Occipital lobe (tissue), 2 donors: ENCODE results near the gene SPON1. TPM values are rescaled to one million over a fixed set of nuclear protein-coding genes. Genes with fewer than 3 reads are reported as not detected.
"Not testable (repeated sequence)": the region's sequence is repeated elsewhere in the genome, so short reads cannot be mapped to it uniquely, and the experiment has no call there.

ENCODE experiments used
- DNase-seq: peaks from one replicate; lab custom pipeline; 2025; lab: John Stamatoyannopoulos, UW
- total RNA-seq: library from RNA; depleted of rRNA; stranded (reverse); fragments of >200 nt; gene quantifications from one replicate; pipeline ENCODE4 v1.2.3, GENCODE V29; 2014

SPON1 gene
- total RNA-seq, 1 donor from 2014 or later = 31.5 TPM

DNA sequence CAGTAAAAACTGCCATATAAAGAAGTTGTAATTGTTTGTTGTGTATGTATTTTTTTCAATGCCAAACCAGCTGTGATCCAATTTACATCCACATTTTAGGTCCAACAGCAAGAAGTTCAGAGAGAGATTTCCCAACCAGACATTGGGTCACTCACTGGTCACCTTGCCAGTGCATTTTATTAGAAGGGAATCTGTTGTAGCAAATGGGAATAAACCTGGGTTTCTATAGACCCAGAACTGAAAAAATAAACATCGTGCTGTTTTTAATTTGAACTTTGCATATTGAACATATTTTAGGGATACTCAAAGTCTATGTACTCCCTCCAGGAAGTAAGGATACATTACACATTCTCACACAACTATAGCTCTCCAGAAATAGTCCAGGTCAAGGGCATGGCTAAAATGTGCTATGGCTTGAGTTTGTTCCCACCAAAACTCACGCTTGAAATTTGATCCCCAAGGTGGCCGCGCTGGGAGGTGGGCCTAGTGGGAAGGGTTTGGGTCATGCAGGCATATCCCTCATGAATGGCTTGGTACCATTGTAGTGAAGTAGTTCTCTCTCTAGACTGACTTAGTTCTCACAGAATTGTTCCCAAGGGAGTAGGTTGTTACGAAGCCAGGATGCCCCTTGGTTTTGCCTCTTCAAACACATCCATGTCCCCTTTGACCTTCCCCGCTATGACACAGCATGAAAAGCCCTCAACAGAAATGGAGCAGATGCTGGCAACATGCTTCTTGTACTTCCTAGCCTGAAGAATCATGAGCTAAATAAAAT, 305.5 kb downstream of the SPON1 start:
- no peak for DNase-seq

DNA sequence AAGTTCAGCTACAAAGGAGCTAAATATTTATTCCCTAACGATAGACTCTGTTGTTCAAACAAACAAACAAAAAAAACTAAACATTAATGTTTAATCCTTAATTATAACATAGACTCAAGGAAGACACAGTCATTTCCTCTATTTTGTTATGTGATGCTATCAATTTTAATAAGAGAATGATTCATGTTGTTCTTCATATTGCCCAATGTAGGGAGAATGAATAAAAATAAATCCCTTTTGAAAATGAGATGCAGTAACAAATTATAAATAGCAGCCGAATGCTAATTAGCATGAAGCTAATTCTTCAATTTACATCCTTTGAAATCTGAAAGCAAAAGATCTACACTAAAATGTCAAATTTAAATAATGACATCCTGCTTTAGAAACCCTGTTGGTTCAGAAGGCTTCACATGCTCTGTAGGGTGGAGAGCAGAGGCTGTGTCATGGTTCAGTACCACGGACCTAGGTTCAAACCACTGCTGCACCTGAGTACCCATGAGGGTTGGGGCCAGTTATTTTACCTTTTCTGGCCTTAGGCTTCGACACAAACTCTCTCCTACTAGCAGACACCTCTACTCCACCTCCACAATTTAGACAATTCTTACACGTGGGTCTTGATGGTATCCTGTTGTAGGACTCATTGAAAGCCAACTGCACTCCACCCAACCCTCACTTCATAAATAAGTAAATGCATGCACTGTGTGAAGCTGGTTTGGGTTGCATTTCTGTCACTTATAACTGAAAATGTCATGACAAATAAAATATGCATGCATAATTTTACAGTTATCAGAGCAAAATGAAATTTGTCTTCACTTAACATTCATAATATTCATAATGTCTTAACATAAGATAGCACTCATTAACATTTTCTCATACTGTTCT, 307.4 kb downstream of the SPON1 start:
- DNase-seq = no peak

DNA sequence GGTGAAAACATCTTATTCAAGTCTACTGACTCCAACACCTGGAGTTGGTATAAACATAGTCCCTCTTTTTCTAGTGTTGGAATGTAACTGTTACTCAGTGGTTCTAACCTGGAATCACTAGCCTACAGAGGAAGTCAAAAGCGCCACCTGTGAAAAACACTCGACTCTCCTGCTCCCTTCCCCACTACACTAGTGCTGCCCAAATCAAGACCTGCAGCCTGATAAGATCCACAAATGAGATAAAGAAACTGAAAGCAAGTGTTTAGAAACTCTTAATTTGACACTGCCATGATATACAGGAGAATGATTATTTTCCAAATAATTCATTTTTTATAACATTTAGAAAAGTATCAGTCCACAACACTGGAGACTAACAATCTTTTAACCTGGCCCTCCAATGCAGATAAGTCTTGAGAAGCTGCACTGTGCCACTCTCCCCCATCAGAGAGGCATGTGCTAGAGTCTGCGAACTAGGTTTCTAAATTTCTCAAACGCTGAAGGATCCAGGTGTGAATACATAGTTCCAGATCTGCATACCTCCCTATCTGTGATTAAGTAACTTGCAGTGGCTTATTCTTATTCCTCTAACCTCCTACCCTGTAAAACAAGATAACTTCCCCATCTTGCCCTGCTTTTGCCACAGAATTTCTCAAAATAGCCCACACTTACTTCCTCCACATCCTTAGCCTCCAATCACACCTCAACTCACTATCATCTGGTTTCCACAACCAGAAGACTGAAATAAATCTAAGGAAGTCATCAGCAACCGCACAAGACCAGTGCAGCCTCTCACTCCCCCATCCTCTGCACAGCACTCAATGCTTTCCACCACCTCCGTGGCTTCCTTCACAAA, 308.4 kb downstream of the SPON1 start:
- no peak for DNase-seq

DNA sequence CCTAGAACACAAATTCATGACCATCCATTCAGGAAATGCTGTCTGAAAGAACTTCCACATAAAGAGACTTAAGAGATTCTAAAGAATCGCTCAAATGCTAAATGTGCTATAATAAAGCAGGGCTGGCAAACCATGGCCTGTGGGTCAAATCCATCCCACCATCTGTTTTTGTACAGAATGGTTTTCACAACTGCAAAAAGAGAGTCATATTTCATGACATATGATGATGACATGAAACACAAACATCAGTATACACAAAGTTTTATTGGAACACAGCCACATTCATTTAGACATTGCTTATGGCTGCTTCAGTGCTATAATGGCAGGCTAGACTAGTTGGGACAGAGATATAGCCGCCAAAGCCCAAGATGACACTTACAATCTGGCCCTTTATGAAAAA, 311.4 kb downstream of the SPON1 start:
- no peak for DNase-seq

DNA sequence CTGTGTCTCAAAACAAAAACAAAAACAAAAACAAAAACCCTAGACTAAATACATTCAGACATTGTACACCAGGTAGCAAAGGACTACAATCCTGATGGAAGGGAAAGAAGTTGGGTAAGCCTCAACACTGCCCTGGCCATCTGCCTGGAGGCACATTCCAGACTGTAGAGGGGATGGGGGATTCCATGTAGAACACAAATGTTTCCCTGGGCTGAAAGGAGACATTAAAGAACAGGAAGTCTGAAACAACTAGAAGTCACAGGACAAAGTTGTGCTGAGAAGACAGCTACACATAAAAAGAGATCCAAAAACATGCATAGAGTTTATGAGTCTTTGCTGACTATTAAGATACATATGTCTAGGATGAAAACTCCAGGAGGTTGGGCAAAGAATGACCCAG, 312.6 kb downstream of the SPON1 start:
- no peak for DNase-seq

DNA sequence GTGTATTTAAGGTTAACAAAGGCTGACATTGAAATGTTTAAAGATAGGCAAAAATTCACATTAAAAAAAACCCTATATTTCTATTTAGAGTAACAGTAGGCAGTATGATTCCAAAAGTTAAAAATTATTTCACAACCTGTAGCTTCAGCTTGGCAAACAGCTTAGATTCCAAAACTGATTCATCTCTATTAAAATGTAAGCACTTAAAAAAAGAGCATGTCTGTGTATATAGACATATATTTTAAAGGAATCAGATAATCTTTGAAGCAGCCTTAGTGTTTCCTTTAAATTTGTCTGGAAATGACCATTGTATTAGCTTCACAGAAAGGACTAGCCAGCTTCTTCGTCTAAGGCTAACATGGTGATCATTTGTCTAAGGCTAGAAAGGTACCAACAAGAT, 316.3 kb downstream of the SPON1 start:
- DNase-seq = not testable (repeated sequence)

DNA sequence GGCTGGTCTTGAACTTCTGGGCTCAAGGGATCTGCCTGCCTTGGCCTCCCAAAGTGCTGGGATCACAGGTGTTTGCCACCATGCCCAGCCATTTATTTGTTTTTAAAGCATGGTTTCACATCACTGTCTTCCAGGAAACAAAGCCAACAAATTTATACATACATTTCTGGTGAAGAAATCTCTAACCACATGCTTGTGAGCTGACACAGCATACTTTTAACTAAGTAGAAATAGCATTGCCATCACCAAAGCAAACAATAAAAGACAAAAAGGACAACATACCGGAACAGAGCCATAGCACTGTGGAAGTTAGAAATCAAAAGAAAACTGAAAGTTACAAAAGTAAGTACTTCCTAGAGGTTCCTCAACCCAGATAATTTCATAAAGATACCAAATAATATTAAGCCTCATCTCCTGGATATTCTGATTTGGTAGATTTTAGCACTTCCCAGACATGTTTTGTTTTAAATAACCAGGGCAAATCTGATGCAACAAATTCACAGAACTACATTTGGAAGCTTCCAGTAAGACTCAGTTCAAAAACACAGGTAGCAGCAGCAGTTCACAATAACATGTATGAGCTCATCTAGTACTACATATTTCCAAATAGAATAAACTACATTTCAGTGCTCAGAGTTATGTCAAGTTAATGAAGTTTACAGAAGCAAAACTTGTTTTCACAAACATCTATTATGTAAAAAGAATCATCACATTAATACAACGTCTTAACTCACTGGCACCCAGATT, 325.8 kb downstream of the SPON1 start:
- DNase-seq = no peak

DNA sequence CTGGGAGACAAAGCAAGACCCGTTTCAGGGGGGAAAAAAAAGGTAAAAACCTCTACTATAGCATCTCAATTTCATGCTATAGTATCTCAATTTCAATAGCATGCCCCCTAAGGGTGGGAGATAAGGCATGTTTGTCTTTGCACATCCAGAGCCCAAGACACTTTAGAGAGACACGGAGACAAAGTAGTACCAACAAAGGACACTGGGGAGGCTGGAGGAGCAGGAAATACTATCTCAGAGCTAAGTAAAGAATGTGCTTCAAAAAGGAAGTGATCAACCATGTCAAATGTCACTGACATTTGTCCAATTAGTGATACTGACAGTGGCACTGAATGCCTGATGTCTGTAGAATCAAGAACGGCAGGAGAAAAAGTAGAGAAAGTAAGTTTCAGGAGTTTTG, 327.9 kb downstream of the SPON1 start:
- DNase-seq = no peak

DNA sequence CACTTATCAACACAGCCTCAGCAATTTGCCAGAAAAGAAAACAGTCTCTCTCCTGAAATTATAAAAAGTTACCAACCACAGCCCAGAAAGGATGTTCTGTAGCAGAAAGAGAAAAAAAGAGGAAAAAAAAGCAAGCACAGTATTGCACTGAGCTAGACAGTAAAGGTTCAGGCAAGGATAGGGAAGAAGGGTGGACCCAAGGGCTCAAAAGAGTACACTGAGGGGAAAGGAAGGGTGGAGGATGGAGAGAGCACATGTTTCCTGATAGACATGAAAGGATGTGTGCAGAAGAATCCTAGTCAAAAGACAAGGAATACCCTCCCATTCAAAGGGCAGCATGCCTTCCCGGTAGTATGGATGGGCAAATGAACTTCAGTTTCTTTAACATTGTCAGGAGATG, 337.4 kb downstream of the SPON1 start:
- no peak for DNase-seq

DNA sequence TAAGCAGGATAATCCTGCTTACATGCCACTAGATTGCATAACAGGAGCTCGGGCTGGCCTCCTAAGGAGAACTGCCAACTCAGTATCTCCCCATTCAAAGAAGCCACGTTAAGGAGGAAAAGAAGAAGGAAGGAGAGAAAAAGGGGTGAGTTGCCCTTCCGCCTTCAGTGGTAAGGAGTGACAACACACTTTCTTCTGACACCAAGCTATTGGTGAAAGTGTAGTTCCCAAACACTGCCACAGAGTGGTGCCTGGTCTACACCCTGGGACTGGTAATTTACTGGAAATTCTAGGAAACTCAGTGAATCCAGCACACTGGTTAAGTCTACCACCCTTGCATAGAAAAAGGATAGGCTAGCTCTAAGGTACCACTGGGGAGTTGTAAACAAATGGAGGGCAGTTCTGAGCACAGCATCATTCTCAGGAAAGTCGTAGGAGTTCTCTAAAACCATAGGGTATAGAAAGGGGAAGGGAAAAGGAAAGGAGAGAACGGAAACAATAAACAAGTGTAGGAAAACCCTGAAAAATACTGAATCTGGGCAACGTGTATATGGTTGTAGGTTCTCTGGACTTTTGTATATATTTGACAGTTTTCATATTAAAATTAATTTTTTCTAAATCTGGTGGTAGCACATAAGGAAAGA, 338.3 kb downstream of the SPON1 start:
- DNase-seq = peak; percentile 34

DNA sequence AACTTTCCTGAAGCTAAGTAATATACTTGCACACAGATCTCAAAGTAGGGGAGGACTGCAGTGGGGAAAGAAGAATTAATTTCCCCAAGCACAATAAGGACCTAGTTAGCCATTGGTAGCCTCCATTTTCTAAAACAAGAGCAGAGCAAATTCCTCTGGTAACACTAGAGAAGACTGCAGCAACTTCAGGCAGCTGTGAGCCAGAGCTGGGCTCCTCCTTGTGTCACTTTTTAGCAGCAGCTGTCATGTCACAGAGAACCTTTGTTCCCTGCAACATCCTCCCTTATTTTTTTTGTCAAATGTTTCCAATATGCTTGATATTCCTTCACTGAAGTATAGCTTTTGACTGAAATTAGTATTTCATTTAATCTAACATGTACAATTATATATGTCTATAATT, 342.1 kb downstream of the SPON1 start:
- no peak for DNase-seq

DNA sequence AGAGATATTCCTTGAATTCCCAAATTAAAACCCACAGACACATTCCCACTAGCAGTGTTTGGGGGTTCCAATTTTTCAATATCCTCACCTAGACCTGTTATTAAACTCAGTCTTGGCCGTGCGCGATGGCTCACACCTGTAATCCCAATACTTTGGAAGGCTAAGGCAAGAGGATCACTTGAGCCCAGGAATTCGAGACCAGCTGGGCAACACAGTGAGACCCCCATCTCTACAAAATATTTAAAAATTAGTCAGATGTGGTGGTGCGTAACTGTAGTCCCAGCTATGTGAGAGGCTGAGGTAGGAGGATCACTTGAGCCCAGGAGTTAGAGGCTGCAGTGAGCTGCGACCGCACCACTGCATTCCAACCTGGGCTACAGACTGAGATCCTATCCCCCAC, 343.1 kb downstream of the SPON1 start:
- no peak for DNase-seq

DNA sequence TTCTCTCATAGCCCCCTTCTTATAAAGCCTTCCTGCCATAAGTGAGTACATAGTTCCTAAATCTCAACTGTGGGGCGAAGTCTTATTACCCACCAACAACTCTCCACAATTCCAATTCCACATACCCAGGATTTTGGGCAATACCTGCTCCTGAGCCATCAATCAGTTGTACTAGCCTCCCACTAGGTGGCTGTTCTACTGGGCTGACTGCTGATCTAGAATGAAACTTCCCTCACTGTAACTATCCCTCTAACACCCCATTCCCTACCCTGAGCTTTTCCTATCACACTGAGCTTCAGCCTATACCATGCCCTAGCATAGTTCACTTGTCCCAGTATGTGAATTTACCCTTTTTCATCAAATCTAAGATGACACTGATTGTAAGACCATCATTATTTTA, 344.0 kb downstream of the SPON1 start:
- DNase-seq = no peak

DNA sequence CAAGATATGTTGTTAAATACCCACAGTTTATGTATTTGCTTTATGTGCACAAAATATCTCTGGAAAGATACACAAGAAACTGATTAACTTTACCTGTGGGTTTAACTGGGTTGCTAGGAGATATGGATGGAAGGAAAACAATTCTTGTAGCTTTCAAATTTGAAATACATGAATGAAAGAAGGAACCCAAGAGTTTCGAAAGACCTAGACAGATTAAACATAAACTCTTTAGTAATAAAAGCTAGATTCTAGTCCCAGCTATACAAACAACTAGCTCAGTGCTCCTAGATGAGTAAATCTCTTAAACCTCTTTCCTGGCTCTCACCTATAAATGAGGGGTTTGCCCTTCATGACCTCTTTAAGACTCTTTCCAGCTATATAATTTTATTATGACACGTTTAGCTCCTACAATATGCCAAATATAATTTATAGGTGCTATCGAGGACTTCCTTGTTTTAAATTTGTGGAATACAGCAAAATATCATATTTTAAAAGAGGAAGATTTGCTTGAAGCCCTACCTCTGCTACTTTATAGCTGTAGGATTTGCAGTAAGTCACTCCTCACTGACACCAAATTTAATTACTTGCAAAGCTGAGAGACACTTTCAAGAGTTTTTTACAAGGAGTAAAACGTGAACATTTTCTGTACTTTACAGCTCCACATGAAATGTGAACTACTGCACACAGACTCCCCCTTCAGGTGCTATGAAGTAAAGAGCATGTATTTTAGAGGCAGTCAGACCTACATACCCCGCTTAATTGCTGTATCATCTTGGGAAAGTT, 345.8 kb downstream of the SPON1 start:
- DNase-seq = no peak

DNA sequence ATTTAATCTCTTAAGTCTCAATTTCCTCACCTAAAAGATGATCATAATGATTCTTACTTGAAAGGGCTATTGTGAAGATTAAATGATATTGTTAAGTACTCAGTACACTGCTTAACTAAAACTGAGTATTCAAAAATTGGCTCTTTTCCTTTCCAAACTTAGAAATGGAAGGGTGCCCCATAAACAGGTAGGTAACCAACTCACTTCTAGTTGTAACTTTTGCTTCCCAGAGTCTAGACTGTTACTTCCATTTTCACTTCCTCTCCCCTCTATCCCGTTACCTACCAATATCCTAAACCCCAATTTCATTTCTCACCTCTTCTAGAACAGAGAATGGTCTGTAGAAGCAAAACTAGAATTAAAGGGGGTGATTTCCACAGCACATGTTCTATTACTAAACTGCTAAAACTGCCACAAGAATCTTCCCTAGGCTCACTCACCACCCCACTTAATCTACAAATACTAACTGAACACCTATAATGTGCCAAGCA, 346.4 kb downstream of the SPON1 start:
- no peak for DNase-seq

DNA sequence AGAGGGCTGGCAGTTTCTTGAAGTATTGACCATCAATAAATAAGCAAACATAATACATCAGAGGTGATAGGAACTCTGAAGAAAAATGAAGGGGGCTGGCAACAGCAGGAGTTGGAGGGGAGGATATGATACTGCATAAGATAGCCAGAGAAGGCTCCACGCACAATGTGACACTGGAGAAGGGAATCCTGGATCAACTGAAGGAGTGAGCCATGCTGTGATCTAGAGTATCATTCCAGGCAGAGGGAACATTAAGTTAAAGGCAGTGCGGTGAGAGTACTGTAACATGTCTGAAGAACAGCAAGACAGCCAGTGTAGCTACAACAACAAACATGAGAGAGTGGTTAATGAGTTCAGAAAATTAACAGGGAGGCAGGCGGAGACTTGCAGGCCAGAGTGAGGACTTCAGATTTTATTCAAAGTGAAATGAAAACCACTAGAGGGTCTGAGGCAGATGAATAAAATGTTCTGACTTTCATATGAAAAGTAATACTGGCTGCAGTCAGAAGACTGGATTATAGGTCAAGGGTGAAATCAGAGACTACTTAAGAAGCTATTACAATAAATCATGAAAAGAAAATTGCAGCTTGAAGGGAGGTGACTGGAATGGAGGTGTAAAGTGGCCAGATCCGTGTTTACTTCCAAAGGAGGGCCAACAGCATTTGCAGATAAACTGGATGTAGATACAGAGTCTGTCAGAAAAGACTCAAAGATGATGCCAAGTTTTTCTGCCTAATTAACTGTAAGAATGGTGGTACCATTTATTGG, 347.1 kb downstream of the SPON1 start:
- no peak for DNase-seq

DNA sequence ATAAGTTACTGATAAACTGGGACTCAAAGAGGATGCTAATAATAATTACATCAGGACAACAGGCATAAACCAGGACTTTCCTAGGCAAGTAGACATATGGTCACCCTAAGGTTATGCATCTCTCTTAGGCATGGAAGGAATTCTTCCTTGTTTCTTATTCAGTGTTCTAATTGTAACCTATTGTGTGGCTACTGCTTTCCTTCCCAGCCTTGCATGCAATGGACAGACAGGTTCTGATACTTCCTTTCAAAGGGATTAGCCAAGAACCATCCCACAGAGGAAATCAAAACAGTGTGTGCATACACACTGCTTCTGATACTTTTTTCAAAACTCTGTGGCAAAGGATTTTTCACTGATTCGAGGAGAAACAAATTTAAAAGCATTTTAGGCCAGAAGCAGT, 348.2 kb downstream of the SPON1 start:
- no peak for DNase-seq

DNA sequence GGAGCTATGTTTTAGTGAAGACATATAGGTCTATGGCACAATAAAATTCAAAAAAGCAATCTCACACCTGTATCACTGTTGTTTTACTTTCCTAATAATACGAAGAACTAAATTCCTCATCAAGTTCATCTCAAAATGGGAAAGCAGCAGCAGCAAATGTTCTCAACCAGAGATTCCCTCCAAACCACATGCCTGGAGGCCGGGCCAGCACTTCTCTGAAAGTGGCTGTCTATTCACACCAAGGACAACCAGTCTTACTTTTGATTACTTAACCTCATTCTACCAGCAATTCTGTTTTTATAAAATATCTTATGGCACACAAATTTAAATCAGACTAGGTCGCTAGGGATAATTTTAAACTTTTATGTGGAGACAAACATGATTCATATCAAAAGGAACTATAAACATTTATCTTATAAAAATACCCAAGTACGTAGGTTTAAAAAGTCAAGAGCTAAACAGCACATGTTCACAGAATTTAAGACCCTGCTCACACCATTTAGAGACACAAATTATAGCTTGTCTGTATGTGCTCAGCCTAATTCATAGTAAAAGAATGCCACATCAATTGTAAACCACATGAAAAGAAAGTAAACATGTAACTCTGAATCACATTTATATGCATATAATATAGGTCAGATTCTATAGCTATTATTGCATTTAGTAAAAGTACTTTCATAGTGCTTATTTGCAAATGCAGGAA, 350.4 kb downstream of the SPON1 start:
- no peak for DNase-seq
